GM10266 (cell line): Measurements from ENCODE around the gene HTRA3.

ENCODE experiments used
- DNase-seq: peaks from one replicate; pipeline ENCODE4 v3.0.0; 2012; ENCODE audit errors: extremely low spot score
- TF ChIP-seq, protein P1 (sequence below): IDR thresholded peaks from 2 replicates; pipeline ENCODE4 v1.5.1; 2012; ENCODE audit warnings: mild to moderate bottlenecking, low read depth; ENCODE audit not compliant: control insufficient read depth, insufficient read depth; ENCODE audit errors: missing control alignments

Gene HTRA3

DNA sequence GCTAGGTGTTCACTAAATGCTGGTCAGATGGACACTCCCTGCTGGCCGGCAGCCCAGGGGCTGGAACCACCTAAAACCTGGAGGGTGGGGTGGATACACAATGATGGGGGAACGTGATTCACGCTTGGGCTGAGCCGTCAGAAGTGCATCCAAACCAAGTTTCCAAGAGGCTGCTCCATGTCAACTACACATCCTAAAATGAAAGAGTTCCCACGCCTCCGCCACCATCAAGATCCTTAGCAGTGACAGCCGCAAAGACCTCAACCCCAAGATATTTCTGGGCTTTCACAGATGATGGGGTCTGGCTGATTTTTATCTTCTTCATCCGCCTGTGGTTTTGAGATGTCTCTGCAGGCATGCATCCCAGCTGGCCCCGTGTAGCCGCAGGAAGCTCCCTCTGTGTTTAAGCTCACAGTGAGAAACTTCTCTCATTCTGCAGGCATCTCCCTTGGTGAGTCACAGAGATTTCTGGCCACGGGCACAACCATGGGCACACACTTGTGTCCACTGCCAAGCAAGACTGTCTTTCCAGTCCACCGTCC, 84.4 kb downstream of the HTRA3 start:
- TF ChIP-seq, protein P1, sequence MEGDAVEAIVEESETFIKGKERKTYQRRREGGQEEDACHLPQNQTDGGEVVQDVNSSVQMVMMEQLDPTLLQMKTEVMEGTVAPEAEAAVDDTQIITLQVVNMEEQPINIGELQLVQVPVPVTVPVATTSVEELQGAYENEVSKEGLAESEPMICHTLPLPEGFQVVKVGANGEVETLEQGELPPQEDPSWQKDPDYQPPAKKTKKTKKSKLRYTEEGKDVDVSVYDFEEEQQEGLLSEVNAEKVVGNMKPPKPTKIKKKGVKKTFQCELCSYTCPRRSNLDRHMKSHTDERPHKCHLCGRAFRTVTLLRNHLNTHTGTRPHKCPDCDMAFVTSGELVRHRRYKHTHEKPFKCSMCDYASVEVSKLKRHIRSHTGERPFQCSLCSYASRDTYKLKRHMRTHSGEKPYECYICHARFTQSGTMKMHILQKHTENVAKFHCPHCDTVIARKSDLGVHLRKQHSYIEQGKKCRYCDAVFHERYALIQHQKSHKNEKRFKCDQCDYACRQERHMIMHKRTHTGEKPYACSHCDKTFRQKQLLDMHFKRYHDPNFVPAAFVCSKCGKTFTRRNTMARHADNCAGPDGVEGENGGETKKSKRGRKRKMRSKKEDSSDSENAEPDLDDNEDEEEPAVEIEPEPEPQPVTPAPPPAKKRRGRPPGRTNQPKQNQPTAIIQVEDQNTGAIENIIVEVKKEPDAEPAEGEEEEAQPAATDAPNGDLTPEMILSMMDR: no peak
- no peak for DNase-seq

DNA sequence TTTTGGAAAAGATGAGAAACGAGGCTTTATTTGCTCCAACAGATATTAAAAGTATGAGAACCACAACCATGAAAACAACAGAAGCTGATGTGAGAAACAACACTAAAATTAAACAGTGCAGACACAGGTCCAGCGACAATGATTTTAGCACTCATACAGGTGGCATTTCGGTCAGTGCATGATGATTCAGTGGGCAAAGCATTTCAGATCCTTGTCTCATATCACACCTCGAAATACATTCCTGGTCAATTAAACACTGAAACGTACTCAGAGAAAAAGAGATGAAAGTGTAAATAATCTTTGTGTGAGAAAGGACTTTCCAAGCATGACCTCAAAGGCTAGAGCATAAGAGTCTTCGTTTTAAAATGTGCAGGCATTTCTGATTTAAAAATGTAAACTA, 85.8 kb downstream of the HTRA3 start:
- TF ChIP-seq, protein P1: no peak
- DNase-seq: no peak

DNA sequence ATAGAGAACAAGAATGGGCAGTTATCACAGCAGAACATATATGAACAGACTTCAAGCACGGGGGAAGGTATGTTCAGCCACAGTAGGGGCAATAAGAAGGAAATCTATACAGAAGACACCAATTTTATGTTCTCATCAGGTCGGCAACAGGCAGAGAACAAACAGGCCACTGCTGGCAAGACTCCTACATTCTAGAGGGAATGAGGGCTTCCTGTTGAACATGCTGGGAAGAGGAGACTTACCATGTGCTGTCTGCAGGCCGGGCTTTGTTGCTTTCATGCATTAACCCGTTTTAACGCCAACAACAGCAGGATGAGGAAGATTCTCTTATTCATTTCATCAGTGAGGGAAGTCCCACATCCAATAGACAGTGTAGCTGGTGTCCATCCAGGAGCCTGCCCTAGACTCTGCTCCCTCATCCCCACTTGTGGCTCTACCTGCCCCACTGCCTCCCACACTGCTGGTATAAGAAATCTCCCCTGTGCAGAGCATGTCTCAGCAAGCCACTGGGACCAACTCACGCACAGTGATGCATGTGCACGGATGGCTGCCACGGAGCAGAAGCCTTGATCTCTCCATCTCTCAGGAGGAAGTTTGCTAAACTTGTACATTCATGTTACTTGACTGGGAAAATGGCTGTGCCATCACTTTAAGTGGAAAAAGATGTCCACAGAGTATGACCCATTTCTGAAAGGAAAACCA, 86.5 kb downstream of the HTRA3 start:
- TF ChIP-seq, protein P1: no peak
- DNase-seq: no peak
